Raji (cell line): Measurements from ENCODE around the gene CAMTA1.

Experiments
- POLR2A ChIP-seq: IDR thresholded peaks from 2 replicates; pipeline ENCODE4 v1.6.1; 2011; ENCODE audit warnings: low read depth, low read length, control low read depth; ENCODE audit not compliant: insufficient read depth

Gene CAMTA1

GRCh38 chr1:6850537-6850936, 65.3 kb downstream of the CAMTA1 start:
- TF ChIP-seq POLR2A: no peak

DNA sequence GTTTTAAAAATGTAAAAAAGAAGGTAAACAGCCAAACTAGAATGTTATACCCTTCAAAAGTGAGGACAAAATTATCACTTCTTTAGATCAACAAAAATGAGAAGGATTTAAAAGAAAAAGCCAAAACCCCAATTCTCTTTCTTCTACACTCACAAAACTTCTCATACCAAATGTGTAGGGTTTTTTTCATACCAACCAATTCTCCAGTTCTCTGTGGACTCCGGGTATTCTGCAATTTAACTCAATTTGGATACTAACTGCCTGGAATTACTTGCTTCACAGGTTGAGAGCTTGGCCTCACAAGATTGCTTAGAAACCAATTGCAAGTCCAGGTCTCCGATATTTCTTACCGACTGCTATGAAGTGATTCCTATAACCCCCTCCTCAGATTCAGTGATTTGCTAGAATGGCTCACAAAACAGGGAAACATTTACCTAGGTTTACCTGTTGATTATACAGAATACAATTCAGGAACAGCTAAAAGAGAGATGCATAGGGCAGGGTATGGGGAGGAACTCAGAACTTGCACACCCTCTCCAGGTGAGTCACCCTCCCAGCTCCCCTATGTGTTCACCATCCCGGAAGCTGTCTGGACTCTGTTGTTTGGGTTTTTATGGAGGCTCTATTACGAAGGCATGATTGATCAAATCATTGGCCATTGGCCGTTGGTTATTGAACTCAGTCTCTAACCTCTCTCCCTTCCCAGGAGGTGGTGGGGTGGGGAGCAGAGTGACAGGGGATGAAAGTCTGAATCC, 67.1 kb downstream of the CAMTA1 start:
- no peak for TF ChIP-seq POLR2A

DNA sequence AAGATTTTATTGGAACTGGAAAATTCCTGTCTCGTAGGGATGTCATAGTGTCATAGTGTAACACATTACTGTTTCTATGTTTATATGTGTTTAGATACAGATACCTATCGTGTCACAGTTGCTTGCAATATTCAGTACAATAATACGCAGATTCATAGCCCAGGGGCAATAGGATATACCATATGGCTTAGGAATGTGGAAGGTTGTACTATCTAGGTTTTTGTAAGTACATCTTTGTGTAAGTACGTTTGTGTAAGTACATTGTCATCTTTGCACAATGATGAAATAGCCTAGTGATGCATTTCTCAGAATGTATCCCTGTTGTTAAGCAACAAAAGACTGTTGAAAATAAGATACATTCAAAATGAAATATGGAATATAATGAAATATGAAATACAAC, 68.9 kb downstream of the CAMTA1 start:
- TF ChIP-seq POLR2A: no peak

GRCh38 chr1:6857831-6858230, 72.6 kb downstream of the CAMTA1 start:
- TF ChIP-seq POLR2A: no peak

DNA sequence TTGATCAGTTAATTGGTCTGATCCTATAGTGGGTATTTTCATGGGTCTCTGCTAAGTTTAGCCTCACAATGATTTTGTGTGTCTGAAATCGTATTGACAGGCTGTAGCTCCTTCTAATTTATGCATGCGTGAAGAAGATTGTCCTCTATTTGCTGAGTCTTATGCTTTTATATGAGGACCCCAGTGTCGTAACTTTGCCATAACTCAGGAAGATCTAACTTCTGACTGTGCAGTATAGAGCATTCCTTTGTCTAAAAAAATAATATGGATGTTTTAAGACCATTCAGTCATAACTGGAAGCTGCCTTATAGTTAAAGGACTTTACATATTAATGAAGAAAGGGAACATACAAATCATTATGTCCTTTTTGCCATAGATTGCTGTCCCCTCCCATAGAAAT, 73.3 kb downstream of the CAMTA1 start:
- TF ChIP-seq POLR2A: no peak

GRCh38 chr1:6859415-6860343, 74.4 kb downstream of the CAMTA1 start:
- TF ChIP-seq POLR2A: no peak

DNA sequence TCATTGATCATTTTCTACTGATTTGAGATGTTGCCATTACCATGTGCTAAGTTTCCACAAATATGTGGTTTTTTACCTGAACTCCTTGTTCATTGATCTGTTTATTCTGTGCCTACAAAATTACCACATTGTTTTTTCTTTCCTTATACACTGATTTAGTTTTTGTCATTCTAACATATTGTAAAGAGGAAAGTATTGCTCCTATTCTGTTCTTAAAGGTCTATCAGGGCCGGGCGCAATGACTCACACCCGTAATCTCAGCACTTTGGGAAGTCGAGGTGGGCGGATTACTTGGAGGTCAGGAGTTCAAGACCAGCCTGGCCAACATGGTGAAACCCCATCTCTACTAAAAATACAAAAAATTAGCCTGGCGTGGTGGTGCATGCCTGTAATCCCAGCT, 75.1 kb downstream of the CAMTA1 start:
- TF ChIP-seq POLR2A: no peak

DNA sequence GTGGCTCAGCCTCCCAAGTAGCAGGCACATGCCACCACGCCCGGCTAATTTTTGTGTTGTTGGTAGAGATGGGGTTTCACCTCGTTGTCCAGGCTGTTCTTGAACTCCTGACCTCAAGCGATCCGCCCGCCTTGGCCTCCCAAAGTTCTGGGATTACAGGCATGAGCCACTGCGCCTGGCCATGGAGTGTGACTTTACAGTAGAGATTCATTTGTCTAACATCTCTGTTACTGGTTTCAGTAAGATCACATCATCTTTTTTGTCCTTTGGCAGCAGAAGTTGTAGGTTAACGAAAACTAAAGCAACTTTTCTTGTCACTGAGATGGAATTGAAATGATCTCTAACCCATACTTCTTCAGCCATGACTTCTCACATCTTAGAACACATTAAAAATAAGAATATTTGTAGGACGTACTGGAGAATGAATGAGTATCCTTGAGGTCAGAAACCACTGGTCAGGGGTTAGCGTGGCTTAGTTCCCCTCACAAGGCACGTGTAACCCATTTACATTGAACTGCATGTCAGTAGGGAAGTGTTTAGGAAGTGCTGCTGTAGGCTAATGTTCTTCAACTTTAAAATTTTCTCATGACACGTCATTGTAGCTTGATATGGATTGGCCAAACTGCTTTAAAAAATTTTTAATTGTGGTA, 75.9 kb downstream of the CAMTA1 start:
- no peak for TF ChIP-seq POLR2A

GRCh38 chr1:6862906-6863305, 77.7 kb downstream of the CAMTA1 start:
- no peak for TF ChIP-seq POLR2A

DNA sequence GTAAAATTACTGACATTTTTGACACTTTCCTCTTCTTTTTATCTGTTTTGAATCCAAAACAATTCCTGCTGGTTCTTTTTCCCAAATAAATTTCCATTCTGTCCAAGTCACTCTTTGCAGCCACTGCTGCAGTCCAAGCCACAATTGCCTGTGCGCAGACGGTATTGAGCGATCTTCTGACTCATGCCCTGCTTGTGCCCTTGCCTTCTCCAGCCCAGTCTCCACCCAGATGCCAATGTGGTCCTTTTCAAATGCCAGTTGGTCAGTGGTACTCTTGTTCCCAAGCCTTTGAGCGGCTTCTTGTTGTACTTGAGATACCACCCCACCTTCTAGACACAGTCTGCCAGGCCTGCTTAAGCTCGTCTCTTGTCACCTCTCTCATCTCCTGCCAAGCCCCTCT, 78.9 kb downstream of the CAMTA1 start:
- no peak for TF ChIP-seq POLR2A

- TF ChIP-seq POLR2A: no peak
These were observed 81.6 kb downstream of the CAMTA1 start for GRCh38 chr1:6866825-6867224.

- no peak for TF ChIP-seq POLR2A
These were observed 82.1 kb downstream of the CAMTA1 start for GRCh38 chr1:6867321-6867720.

DNA sequence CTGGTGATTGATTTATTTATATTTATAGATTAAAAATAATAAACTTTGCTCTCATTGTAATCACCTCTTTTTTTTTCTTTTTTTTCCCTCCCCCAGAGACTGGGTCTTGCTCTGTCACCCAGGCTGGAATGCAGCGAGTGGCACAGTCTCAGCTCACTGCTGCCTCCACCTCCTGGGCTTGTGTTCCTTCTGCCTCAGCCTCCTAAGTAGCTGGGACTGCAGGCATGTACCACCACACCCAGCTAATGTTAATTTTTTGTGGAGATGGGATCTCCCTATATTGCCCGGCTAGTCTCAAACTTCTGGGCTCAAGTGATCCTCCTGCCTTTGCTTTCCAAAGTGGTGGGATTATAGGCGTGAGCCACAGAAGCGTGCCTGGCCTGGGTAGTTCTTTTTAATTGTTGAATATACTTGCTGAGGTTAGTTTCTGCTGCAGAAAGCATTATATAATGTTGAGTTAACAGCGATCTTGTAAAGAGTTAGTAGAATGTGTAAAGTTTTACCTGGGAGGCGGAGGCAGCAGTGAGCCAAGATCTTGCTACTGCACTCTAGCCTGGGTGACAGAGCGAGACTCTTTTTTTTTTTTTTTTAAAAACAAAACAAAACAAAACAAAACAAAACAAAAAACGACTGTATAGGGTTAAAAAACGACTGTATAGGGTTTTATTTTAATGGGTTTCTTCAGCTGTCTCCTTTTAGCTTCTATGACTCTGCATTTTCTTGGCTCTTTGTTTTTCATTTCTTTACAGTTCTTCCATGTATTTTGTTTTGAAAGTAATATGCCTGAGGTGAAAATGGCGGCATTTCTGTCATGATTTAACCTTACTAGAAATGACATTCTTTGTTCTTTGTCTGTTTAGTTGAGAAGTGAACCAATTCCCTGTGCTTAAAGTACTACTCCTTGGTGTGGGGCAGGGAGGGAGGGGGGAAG, 82.7 kb downstream of the CAMTA1 start:
- no peak for TF ChIP-seq POLR2A

DNA sequence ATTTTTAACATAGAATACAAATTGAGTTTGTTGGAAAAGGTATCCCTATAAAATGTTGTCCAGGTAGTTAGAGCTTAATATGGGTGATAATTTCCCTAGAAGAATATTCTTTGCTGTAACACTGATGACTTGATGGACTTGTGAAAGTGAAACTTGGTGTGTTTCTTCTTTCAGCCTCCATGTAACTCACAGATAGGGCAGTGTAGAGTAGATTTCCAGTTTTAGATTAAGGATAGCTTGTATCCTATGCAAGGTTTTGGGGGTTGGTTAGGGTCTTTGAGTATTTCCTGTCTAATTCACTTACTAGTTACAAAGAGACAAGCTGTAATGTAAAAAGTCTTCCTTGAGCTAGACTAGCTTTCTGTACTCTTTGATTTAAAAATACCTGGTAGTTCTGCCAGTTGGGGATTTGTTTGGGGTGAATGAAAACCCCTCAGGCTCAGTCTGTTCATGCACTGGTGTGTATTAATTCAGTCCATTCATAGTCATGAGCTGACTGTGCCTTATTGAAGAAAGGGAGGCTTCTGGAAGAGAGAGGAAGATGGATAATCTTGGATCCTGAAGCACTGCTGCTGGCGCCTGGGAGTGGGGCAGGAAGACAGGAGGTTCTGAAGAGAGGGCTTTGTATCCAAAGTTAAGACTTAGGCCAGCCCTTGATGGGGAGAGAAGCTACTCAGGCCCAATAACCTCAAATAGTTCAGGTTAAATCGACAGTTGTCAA, 83.6 kb downstream of the CAMTA1 start:
- no peak for TF ChIP-seq POLR2A

GRCh38 chr1:6869545-6869944, 84.3 kb downstream of the CAMTA1 start:
- no peak for TF ChIP-seq POLR2A

DNA sequence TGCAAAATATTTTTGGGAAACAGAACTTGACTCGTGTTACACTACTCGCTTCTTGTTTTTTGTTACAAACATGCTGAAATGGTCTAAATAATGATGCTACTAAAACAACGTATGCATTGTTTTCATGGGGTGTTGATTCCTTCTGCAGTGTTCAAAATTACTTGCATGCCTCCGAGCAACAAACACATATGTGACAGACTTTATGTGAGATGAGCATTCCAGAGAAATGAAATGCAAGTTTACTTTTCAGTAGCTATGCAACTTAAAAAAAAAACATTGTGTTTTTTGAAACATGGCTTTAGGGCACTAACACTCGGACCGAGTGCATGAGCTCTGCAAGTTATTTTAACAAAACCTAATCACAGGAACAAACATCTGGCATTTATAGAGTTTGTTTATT, 84.8 kb downstream of the CAMTA1 start:
- TF ChIP-seq POLR2A: no peak
